ENCODE data around the gene RRP36. TPM values are rescaled to one million over a fixed set of nuclear protein-coding genes. Genes with fewer than 3 reads are reported as not detected.

Gene RRP36
- total and polyA plus RNA-seq, 7 donors: 31.0 to 70.5 (median 42.7) TPM

DNA sequence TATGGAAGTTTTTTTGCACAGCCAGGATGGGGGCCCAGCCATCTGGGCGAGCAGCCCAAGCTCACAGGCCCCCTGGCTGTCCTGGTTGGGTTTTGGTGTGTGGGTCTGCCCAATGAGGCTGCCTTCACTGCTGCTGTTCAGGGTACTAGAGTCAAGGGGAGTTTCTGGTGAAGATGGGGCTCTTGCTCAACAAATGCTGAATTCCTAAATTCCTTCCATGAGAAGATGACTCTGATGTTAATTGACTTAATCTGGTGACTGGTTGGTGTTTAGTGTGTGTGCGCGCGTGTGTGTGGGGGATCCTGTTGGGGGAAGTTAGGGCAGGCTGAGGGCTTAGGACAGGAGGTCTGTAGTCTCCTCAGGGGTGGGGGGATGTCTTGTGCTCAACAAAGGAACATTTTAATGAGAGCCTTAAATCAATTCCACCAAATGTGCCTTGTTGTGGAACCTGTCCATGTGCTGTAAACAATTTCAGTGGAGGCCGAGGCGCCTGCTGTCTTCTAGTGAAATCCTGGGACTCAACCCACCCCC, 56.6 kb downstream of the RRP36 start:
- Histone ChIP-seq H3K9me3 (no peaks in the 10 kb centered on the region), H3K4me3 (no peak overlapping the region), H3K27ac (no peak overlapping the region), H3K36me3 (ENCODE audit: insufficient read depth in 1 of 2, low read depth in 1 of 2) (peaks cover 0 to 19% of the 10 kb centered on the region in 2 donors), H3K4me1 (peaks cover 5% of the 10 kb centered on the region), H3K27me3 (ENCODE audit: insufficient read depth in 3 of 3, low read length in 2 of 3) (peaks cover 0 to 20% (median 12%) of the 10 kb centered on the region in 3 donors)
- intact Hi-C loops (cut with DNase I): no loop called here
- TF ChIP-seq, protein P1, sequence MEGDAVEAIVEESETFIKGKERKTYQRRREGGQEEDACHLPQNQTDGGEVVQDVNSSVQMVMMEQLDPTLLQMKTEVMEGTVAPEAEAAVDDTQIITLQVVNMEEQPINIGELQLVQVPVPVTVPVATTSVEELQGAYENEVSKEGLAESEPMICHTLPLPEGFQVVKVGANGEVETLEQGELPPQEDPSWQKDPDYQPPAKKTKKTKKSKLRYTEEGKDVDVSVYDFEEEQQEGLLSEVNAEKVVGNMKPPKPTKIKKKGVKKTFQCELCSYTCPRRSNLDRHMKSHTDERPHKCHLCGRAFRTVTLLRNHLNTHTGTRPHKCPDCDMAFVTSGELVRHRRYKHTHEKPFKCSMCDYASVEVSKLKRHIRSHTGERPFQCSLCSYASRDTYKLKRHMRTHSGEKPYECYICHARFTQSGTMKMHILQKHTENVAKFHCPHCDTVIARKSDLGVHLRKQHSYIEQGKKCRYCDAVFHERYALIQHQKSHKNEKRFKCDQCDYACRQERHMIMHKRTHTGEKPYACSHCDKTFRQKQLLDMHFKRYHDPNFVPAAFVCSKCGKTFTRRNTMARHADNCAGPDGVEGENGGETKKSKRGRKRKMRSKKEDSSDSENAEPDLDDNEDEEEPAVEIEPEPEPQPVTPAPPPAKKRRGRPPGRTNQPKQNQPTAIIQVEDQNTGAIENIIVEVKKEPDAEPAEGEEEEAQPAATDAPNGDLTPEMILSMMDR (IDR thresholded peaks at IDR 0.05): no peak
- WGBS, 3 donors: 90 to 93% (median 92%) methylated on average over 6 of the region's 6 CpGs
- ATAC-seq (no peak), DNase-seq (no peak)

DNA sequence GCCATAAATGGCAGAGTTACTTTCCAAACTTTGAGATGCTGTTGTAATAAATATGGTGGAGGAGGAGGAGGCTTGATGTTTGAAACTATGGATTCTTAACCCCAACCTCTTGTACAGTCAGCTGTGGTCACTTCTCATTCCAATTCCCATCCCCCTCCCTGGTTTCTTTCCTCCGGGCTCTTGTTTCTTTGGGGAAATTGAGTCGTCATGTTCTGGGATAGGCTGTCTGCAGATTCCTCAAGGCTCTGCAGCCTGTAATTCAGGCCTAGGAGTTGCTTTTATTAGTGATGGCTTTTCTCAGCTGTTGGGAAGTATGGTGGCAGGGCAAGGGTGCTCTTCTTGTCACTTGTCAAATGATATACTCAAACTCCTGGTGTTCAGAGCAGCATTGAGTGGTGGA, 57.3 kb downstream of the RRP36 start:
- TF ChIP-seq, protein P1 (IDR thresholded peaks at IDR 0.05): no peak
- Histone ChIP-seq H3K27me3 (ENCODE audit: insufficient read depth in 3 of 3, low read length in 2 of 3) (peaks cover 0 to 20% (median 12%) of the 10 kb centered on the region in 3 donors), H3K4me3 (no peak overlapping the region), H3K27ac (no peak overlapping the region), H3K9me3 (no peaks in the 10 kb centered on the region), H3K36me3 (ENCODE audit: insufficient read depth in 1 of 2, low read depth in 1 of 2) (peaks cover 0 to 13% of the 10 kb centered on the region in 2 donors), H3K4me1 (peaks cover 5% of the 10 kb centered on the region)
- WGBS, 3 donors: 85 to 90% (median 87%) methylated on average over 2 of the region's 2 CpGs
- DNase-seq (no peak), ATAC-seq (no peak)
- intact Hi-C loops (cut with DNase I): no loop called here

Other genes starting within 250 kb of the RRP36 start
- 10 to 100 TPM in 2 of 4 donors, 1 to 10 TPM in 2; 6.2 to 12.2 (median 10.5) TPM for gene BICRAL, start 239.6 kb upstream of the RRP36 start, total RNA-seq
- 1 to 10 TPM; 2.8 to 5.0 (median 2.9) TPM for gene BICRAL, start 239.6 kb upstream of the RRP36 start, polyA plus RNA-seq
- 10 to 100 TPM; 50.7 to 70.4 (median 62.9) TPM for gene RPL7L1, start 142.0 kb upstream of the RRP36 start, total RNA-seq
- 100 to 1,000 TPM in 1 of 3 donors, 10 to 100 TPM in 2; 35.5 to 107 (median 90.6) TPM for gene RPL7L1, start 142.0 kb upstream of the RRP36 start, polyA plus RNA-seq
- not detected for gene PTCRA, start 105.6 kb upstream of the RRP36 start, total RNA-seq
- under 1 TPM in 1 of 3 donors, not detected in 2; 0.09 TPM for gene PTCRA, start 105.6 kb upstream of the RRP36 start, polyA plus RNA-seq
- gene CNPY3, start 92.1 kb upstream of the RRP36 start, total RNA-seq: 10 to 100 TPM in 2 of 4 donors, 1 to 10 TPM in 2; 6.8 to 11.9 (median 9.5) TPM
- 10 to 100 TPM in 2 of 3 donors, 1 to 10 TPM in 1; 5.7 to 13.7 (median 10.8) TPM for gene CNPY3, start 92.1 kb upstream of the RRP36 start, polyA plus RNA-seq
- under 1 TPM in 3 of 4 donors, not detected in 1; 0.34 to 0.74 (median 0.43) TPM for gene GNMT, start 60.9 kb upstream of the RRP36 start, total RNA-seq
- under 1 TPM; 0.09 to 0.21 (median 0.12) TPM for gene GNMT, start 60.9 kb upstream of the RRP36 start, polyA plus RNA-seq
- gene PEX6, start 42.4 kb upstream of the RRP36 start, total RNA-seq: 10 to 100 TPM; 15.4 to 37.4 (median 25.8) TPM
- gene PEX6, start 42.4 kb upstream of the RRP36 start, polyA plus RNA-seq: 10 to 100 TPM; 12.0 to 37.8 (median 16.5) TPM
- 10 to 100 TPM; 25.9 to 36.4 (median 31.0) TPM for gene PPP2R5D, start 37.1 kb upstream of the RRP36 start, total RNA-seq
- gene PPP2R5D, start 37.1 kb upstream of the RRP36 start, polyA plus RNA-seq: 10 to 100 TPM; 25.6 to 46.7 (median 27.1) TPM
- gene MEA1, start 7.7 kb upstream of the RRP36 start, total RNA-seq: 10 to 100 TPM; 20.3 to 27.5 (median 26.9) TPM
- gene MEA1, start 7.7 kb upstream of the RRP36 start, polyA plus RNA-seq: 10 to 100 TPM; 42.5 to 95.2 (median 48.6) TPM
- gene KLHDC3, start 7.4 kb upstream of the RRP36 start, total RNA-seq: 100 to 1,000 TPM in 2 of 4 donors, 10 to 100 TPM in 2; 75.2 to 115 (median 99.1) TPM
- 100 to 1,000 TPM in 1 of 3 donors, 10 to 100 TPM in 2; 61.7 to 198 (median 97.1) TPM for gene KLHDC3, start 7.4 kb upstream of the RRP36 start, polyA plus RNA-seq
- 10 to 100 TPM in 3 of 4 donors, 1 to 10 TPM in 1; 9.3 to 23.4 (median 20.1) TPM for gene CUL7, start 32.2 kb downstream of the RRP36 start, total RNA-seq
- gene CUL7, start 32.2 kb downstream of the RRP36 start, polyA plus RNA-seq: 10 to 100 TPM in 1 of 3 donors, 1 to 10 TPM in 2; 6.0 to 11.5 (median 6.5) TPM
- gene MRPL2, start 37.8 kb downstream of the RRP36 start, total RNA-seq: 100 to 1,000 TPM in 1 of 4 donors, 10 to 100 TPM in 3; 61.3 to 138 (median 94.5) TPM
- gene MRPL2, start 37.8 kb downstream of the RRP36 start, polyA plus RNA-seq: 100 to 1,000 TPM in 1 of 3 donors, 10 to 100 TPM in 2; 91.1 to 139 (median 91.2) TPM
- gene KLC4, start 38.0 kb downstream of the RRP36 start, total RNA-seq: 10 to 100 TPM; 13.0 to 20.9 (median 15.0) TPM
- gene KLC4, start 38.0 kb downstream of the RRP36 start, polyA plus RNA-seq: 10 to 100 TPM; 12.2 to 17.2 (median 13.2) TPM
- 1 to 10 TPM in 2 of 4 donors, under 1 TPM in 2; 0.61 to 1.6 (median 1.1) TPM for gene PTK7, start 54.7 kb downstream of the RRP36 start, total RNA-seq
- under 1 TPM; 0.17 to 0.90 (median 0.23) TPM for gene PTK7, start 54.7 kb downstream of the RRP36 start, polyA plus RNA-seq
- 10 to 100 TPM; 36.4 to 46.6 (median 40.1) TPM for gene SRF, start 149.6 kb downstream of the RRP36 start, total RNA-seq
- gene SRF, start 149.6 kb downstream of the RRP36 start, polyA plus RNA-seq: 10 to 100 TPM; 26.3 to 57.7 (median 34.7) TPM
- 10 to 100 TPM in 2 of 4 donors, 1 to 10 TPM in 2; 6.5 to 10.9 (median 9.6) TPM for gene CUL9, start 160.6 kb downstream of the RRP36 start, total RNA-seq
- 10 to 100 TPM in 2 of 3 donors, 1 to 10 TPM in 1; 6.3 to 10.8 (median 10.7) TPM for gene CUL9, start 160.6 kb downstream of the RRP36 start, polyA plus RNA-seq
- gene DNPH1, start 207.9 kb downstream of the RRP36 start, total RNA-seq: 10 to 100 TPM; 20.7 to 61.9 (median 37.2) TPM
- 10 to 100 TPM; 52.5 to 83.6 (median 55.9) TPM for gene DNPH1, start 207.9 kb downstream of the RRP36 start, polyA plus RNA-seq
- gene TTBK1, start 221.9 kb downstream of the RRP36 start, total RNA-seq: not detected
- under 1 TPM in 2 of 3 donors, not detected in 1; 0.01 to 0.03 TPM for gene TTBK1, start 221.9 kb downstream of the RRP36 start, polyA plus RNA-seq